Iris pigment epithelial cell (primary cell): ENCODE measurements around the gene IGF2R.
"Not testable (repeated sequence)": the region's sequence is repeated elsewhere in the genome, so short reads cannot be mapped to it uniquely, and the experiment has no call there.

Experiments
- DNase-seq: peaks from one replicate; pipeline ENCODE4 v3.0.0-alpha.2; 2011; ENCODE audit warnings: low read depth

Gene IGF2R

GRCh38 chr6:159997498-159998101, 28.7 kb downstream of the IGF2R start:
- no peak for DNase-seq

GRCh38 chr6:159998538-159998937, 29.7 kb downstream of the IGF2R start:
- DNase-seq = no peak

- DNase-seq = peak; percentile 37
Measured at GRCh38 chr6:159999240-159999671, 30.4 kb downstream of the IGF2R start.

GRCh38 chr6:160000280-160000704, 31.4 kb downstream of the IGF2R start:
- no peak for DNase-seq

GRCh38 chr6:160000893-160001427, 32.1 kb downstream of the IGF2R start:
- DNase-seq = not testable (repeated sequence)

GRCh38 chr6:160002882-160003281, 34.0 kb downstream of the IGF2R start:
- DNase-seq = no peak

- no peak for DNase-seq
Measured at GRCh38 chr6:160004018-160004417, 35.1 kb downstream of the IGF2R start.

GRCh38 chr6:160004419-160005175, 35.7 kb downstream of the IGF2R start:
- DNase-seq = no peak

GRCh38 chr6:160005211-160005610, 36.3 kb downstream of the IGF2R start:
- DNase-seq = no peak

- DNase-seq = peak; percentile 69
Measured at GRCh38 chr6:160005861-160006540, 37.1 kb downstream of the IGF2R start.

GRCh38 chr6:160007145-160007544, 38.3 kb downstream of the IGF2R start:
- DNase-seq = no peak

GRCh38 chr6:160007611-160008010, 38.7 kb downstream of the IGF2R start:
- peak; percentile 35 for DNase-seq

GRCh38 chr6:160010067-160010466, 41.2 kb downstream of the IGF2R start:
- peak; percentile 54 for DNase-seq

GRCh38 chr6:160013987-160014868, 45.3 kb downstream of the IGF2R start:
- DNase-seq = peak; percentile 31

GRCh38 chr6:160014869-160015182, 45.9 kb downstream of the IGF2R start:
- no peak for DNase-seq

- no peak for DNase-seq
Measured at GRCh38 chr6:160015778-160016684, 47.1 kb downstream of the IGF2R start.

GRCh38 chr6:160022101-160022500, 53.2 kb downstream of the IGF2R start:
- no peak for DNase-seq

- DNase-seq = no peak
Measured at GRCh38 chr6:160022793-160023192, 53.9 kb downstream of the IGF2R start.

GRCh38 chr6:160024152-160024551, 55.3 kb downstream of the IGF2R start:
- DNase-seq = no peak

- no peak for DNase-seq
Measured at GRCh38 chr6:160027076-160027475, 58.2 kb downstream of the IGF2R start.

- DNase-seq = no peak
Measured at GRCh38 chr6:160027931-160028330, 59.0 kb downstream of the IGF2R start.
